ENCODE data around the gene GPA33.

GRCh38 chr1:167126811-167127210, 36.6 kb upstream of the GPA33 start:
- TF ChIP-seq CTCF (IDR thresholded peaks at IDR 0.05; ENCODE audit: insufficient read depth, low read length, poor library complexity, severe bottlenecking) (no peak), EZH2phosphoT487 (conservative IDR thresholded peaks at IDR 0.05; ENCODE audit: low read length) (no peak)

All from SU-DHL-6 (cell line).